Measurements from ENCODE around the gene VAMP1.

VAMP1 gene

DNA sequence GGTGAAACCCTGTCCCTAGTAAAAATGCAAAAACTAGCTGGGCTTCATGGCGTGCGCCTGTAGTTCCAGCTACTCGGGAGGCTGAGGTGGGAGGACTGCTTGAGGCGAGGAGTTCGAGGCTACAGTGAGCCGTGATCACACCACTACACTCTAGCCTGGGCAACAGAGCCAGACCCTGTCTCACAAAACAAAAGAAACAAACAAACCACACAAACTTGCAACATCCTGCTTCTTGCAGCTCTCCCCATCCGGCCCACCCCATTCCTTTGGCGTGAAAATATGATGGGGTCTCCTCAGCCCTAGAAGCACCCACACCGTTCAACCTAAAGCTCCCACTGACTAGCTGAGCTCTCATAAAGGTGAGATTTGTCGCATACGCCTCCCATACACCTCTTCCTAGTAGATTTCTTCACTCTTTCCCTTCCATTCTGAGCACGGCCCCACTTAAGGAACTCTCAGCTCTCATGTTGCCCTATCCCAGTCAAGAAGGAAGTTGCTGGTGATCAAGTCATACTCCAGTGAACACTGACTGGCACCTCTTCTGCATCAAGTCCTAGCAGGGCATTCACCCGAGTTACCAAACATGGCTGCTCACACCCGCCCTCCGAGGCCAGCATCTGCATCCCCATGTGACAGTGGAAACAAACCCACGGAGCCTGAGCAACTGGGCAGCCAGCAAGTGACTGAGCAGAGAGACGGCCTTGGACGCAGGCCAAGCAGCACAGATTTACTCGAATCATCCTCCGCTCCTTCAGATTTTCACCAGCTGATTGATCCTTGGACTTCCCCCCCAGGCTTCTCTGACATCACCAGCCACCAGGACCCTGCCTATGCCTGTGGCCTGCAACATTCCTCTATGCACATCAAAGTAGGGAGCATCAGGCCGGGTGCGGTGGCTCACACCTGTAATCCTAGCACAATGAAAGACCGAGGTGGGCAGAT lies 44.6 kb downstream of the VAMP1 start:
- no peak for DNase-seq (ENCODE audit: low read depth in 2 of 2)

DNA sequence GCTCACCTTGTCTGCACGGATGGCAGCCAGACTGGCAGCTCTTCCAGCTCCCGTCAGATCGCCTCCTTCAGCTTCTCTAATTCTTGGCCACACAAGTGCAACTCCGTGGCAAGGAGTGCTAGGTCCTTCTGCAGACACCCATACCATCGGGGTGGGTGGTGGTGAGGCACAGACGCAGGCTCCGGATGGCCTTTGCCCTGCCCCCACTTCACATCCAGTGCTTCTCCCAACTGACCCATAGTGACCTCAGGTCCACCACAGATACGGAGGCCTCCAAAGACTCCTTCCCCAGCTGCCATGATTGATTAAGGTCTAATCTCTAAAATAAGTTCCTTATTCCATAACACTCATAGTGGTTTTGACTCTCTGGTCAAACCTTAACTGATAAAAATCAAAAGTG lies 45.6 kb downstream of the VAMP1 start:
- no peak for DNase-seq (ENCODE audit: low read depth in 2 of 2)

DNA sequence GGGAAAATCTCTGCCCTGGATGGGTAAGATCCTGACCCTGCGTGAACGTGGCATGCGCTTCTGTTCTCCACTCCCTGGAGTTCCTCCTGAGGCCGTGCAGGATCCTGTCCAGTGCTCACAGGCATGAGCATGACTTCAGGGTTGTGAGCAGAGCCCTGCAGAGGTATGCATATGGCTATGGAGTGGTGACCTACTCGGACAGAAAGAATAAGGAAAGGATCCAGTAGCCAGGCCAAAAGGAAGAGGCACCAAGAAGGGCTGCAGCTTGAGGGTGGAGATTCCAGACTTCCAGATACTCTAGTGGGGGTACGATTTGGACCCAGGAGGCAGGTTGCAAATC lies 46.5 kb downstream of the VAMP1 start:
- no peak for DNase-seq (ENCODE audit: low read depth in 2 of 2)

DNA sequence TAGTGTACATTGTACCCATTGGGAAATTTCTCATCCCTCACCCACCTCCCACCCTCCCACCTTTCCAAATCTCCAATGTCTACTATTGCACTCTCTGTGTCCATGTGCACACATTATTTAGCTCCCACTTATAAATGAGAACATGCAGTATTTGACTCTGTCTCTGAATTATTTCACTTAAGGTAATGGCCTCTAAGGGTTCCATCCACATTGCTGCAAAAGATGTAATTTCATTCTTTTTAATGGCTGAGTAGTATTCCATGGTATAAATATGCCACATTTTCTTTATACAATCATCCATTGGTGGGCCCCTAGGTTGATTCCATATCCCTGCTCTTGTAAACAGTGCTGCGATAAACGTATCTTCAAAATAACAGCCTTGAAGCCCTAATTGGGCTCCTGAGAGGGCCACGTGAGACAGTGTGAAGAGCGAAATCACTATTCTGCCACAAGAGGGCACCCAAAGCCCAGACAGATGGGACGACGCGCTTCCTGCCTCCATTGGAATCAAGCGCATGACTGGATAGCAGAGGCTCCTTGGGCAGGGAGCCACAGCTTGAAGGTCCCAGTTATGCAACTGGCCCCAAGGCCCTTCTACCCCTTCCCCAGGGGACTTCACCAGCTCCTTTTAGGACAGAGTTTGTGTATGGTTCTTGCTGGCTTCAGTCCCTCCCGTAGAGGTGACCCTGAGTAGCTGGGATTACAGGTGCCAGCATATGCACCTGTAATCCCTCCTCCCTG lies 47.0 kb downstream of the VAMP1 start:
- DNase-seq (ENCODE audit: low read depth in 2 of 2) = peak in 1 of 2 donors; percentile 50

DNA sequence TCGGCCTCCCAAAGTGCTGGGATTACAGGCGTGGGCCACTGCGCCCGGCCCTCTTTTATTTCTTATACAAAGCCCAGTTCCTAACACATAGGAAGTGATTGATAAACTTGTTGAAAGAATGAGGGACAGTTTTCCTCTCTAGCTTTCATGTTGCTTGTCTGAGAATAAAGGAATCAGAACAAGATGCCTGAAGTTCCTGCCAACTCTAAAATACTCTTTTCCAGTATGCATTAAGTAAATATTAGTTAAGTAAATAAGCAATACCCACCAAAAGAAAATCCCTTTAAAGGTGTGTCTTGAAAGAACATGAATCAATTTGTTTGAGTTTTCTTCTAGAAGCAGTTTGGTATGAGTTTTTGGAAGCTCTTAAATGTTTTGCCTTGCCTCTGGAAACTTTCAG lies 50.1 kb downstream of the VAMP1 start:
- DNase-seq (ENCODE audit: low read depth in 2 of 2) = no peak

DNA sequence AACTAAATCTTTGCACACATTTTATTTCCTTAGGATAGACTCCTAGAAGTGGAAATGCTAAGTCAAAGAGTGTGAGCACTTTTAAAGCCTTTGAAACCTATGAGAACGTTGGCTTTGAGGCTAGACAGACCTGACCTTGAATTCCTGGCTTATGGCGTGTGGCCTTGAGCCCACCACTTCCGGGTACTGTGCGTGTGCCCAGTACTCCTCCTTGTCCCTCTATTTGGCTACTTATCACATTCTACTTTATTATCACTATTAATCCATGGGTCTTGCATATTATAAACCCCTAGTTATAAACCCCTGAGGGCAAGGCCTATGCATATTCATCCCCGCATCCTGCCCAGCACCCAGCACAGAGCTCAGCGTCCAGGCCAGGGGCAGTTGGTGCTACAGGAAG lies 51.7 kb downstream of the VAMP1 start:
- DNase-seq (ENCODE audit: low read depth in 2 of 2) = no peak

DNA sequence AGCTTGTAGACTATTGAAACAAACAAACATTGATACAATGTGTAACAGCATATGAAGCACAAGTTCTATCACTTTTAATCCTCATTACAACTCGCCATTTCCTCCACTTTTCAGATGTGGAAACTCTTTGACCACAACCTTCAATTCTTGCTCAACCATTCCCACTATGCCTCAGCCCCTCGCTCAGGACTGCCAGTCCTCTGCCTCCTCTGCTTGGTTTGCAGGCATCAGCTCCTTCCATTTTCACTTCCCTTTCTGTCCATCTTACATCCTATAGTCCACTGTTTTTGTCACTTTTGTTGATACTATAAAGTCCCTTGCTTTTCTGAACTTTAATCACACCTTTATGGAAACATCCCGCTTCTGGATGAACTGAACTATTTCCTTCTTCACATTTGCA lies 53.9 kb downstream of the VAMP1 start:
- DNase-seq (ENCODE audit: low read depth in 2 of 2) = no peak

Data from stimulated activated CD4-positive, alpha-beta T cell treated with anti-CD3 and anti-CD28 coated beads, Interleukin-1b, Interleukin-23, amount 100 ng/mL, for 1 hour (primary cell).